C4-2B (cell line): Measurements from ENCODE around the gene SPATA1.

ENCODE experiments used
- H3K27ac ChIP-seq: fragments of 450-650 bp; 2 replicates; pipeline ENCODE4 v1.5.1; 2017
- CTCF ChIP-seq: fragments of 450-650 bp; conservative IDR thresholded peaks from 2 replicates; pipeline ENCODE4 v1.5.1; 2017; ENCODE audit warnings: mild to moderate bottlenecking
- ZFX ChIP-seq: fragments of 450-650 bp; IDR thresholded peaks from 2 replicates; pipeline ENCODE4 v1.6.1; 2017

SPATA1 gene

GRCh38 chr1:84480650-84481049, 25.5 kb upstream of the SPATA1 start:
- TF ChIP-seq ZFX (no peak), CTCF (no peak)

GRCh38 chr1:84481317-84481716, 24.9 kb upstream of the SPATA1 start:
- no peak overlapping the region for H3K27ac ChIP-seq
- TF ChIP-seq ZFX, result no peak
- TF ChIP-seq CTCF, result no peak

More at GRCh38 chr1:84480650-84481049, 25.5 kb upstream of the SPATA1 start:
- no peak overlapping the region for H3K27ac ChIP-seq

- H3K27ac ChIP-seq, result no peak overlapping the region
- TF ChIP-seq ZFX (no peak), CTCF (no peak)
Measured at GRCh38 chr1:84488107-84488506, 18.1 kb upstream of the SPATA1 start.

GRCh38 chr1:84489766-84490165, 16.4 kb upstream of the SPATA1 start:
- no peak overlapping the region for H3K27ac ChIP-seq
- TF ChIP-seq CTCF, result no peak
- no peak for TF ChIP-seq ZFX

- no peak overlapping the region for H3K27ac ChIP-seq
- no peak for TF ChIP-seq ZFX
Measured at GRCh38 chr1:84492726-84493125, 13.5 kb upstream of the SPATA1 start.

- TF ChIP-seq CTCF (no peak), ZFX (no peak)
- no peak overlapping the region for H3K27ac ChIP-seq
Measured at GRCh38 chr1:84493747-84494146, 12.4 kb upstream of the SPATA1 start.

GRCh38 chr1:84496498-84496897, 9.7 kb upstream of the SPATA1 start:
- H3K27ac ChIP-seq, result peak overlapping the region; percentile 33
- TF ChIP-seq ZFX (no peak), CTCF (no peak)

- TF ChIP-seq CTCF (no peak), ZFX (no peak)
- no peak overlapping the region for H3K27ac ChIP-seq
Measured at GRCh38 chr1:84497631-84498275, 8.4 kb upstream of the SPATA1 start.
